HL-60 (cell line): ENCODE data around the gene NCBP2L.

Experiments
- CTCF ChIP-seq: IDR thresholded peaks from one replicate; pipeline ENCODE4 v1.5.1; 2011; ENCODE audit warnings: low read length, control low read depth, inconsistent platforms; ENCODE audit not compliant: insufficient read depth
- POLR2AphosphoS5 ChIP-seq: IDR thresholded peaks from 2 replicates; pipeline ENCODE4 v1.6.1; 2012; ENCODE audit warnings: low read depth

- TF ChIP-seq CTCF: no peak
- no peak for TF ChIP-seq POLR2AphosphoS5
These were observed 49.0 kb upstream of the NCBP2L start for GRCh38 chrX:107728371-107729099.
